Smooth muscle cell of the umbilical artery (primary cell): ENCODE measurements around the gene GNAS-AS1. TPM values are rescaled to one million over a fixed set of nuclear protein-coding genes. Genes with fewer than 3 reads are reported as not detected.

Source experiments
- total RNA-seq: library from RNA; depleted of rRNA; stranded (reverse); fragments of >200 nt; gene quantifications from 2 replicates; pipeline ENCODE4 v1.2.3, GENCODE V29; 2014

Gene GNAS-AS1
- total RNA-seq = 0.89 and 1.5 TPM in 2 replicates

DNA sequence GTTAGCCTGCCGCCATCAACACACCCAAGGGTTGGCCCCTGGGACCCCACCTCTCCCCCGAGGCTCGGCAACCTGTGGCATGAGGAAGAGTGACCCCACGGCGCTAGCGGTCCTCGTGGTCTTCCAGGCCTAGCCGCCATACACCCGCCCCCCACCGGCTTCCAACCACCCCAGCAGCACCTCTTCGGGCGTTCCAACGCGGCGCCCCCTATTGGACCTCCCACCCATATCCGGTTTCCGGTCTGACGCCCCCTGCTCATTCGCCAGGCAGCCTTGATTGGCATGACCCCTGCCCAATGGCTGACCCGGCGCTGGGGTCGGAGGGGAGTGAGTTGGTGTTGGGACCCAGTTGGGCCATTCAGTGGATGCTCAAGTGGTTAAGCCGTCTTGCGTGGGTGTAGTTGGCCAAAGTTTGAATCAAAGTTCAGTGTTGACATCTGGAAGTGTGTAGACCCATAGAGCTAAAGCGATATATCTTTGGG lies at the start of gene GNAS-AS1:
GNAS-AS1 (minus strand) TSS at position 210 of the 482 bp plus-strand sequence.

GRCh38 chr20:58852543-58853271 lies 2.0 kb upstream of the GNAS-AS1 start, which contains the start of gene GNAS:
TSS of gene GNAS (plus strand) at chr20:58852716.

Other genes with a start within 250 kb of the GNAS-AS1 start
- gene STX16, start 199.6 kb downstream of the GNAS-AS1 start, total RNA-seq = 66.2 and 95.2 TPM in 2 replicates
- 20.9 and 25.5 TPM in 2 replicates for gene NPEPL1, start 158.1 kb downstream of the GNAS-AS1 start, total RNA-seq
- 426 and 713 TPM in 2 replicates for gene GNAS, start 1.8 kb upstream of the GNAS-AS1 start, total RNA-seq
- 32.4 and 51.3 TPM in 2 replicates for gene NELFCD, start 130.4 kb upstream of the GNAS-AS1 start, total RNA-seq
- gene CTSZ, start 156.4 kb upstream of the GNAS-AS1 start, total RNA-seq = 301 and 438 TPM in 2 replicates
- gene TUBB1, start 168.5 kb upstream of the GNAS-AS1 start, total RNA-seq = not detected in 2 replicates
- gene ATP5F1E, start 181.4 kb upstream of the GNAS-AS1 start, total RNA-seq = 19.4 and 23.8 TPM in 2 replicates
- gene PRELID3B, start 191.9 kb upstream of the GNAS-AS1 start, total RNA-seq = 65.9 and 78.7 TPM in 2 replicates